Right atrium auricular region (tissue), 2 donors: Measurements from ENCODE around the gene IL32. TPM values are rescaled to one million over a fixed set of nuclear protein-coding genes. Genes with fewer than 3 reads are reported as not detected.

Source experiments
- DNase-seq: peaks from one replicate; pipeline ENCODE4 v3.0.0-alpha.2; 2019; ENCODE audit warnings: low spot score
- H3K27ac ChIP-seq, 2 donors: fragments of 200-600 bp; sonication (generic); 1 replicate in 1 of 2; 2 replicates in 1 of 2; pipeline ENCODE4 v1.5.1; 2016 to 2019
- H3K27me3 ChIP-seq, 2 donors: fragments of 200-600 bp; sonication (generic); one replicate each; pipeline versions ENCODE4 v1.5.1 to v1.6.0; 2017 to 2019
- H3K36me3 ChIP-seq: fragments of 200-600 bp; sonication (generic); one replicate; pipeline ENCODE4 v1.5.1; 2016
- H3K4me1 ChIP-seq, 2 donors: fragments of 200-600 bp; sonication (generic); one replicate each; pipeline versions ENCODE4 v1.5.1 to v1.6.0; 2017 to 2019
- H3K4me3 ChIP-seq, 2 donors: fragments of 200-600 bp; sonication (generic); 1 replicate in 1 of 2; 2 replicates in 1 of 2; pipeline ENCODE4 v1.5.1; 2017 to 2019; ENCODE audit warnings: mild to moderate bottlenecking in 1 of 2, moderate library complexity in 1 of 2
- H3K9me3 ChIP-seq, 2 donors: fragments of 200-600 bp; sonication (generic); one replicate each; pipeline ENCODE4 v1.5.1; 2019
- total RNA-seq, 2 donors: library from RNA; depleted of rRNA; stranded (reverse); fragments of >200 nt; gene quantifications; one replicate each; pipeline ENCODE4 v1.1.0, GENCODE V29; 2016
- TF ChIP-seq, protein P1 (sequence below), 2 donors: fragments of 200-600 bp; sonication (generic); IDR thresholded peaks; one replicate each; pipeline ENCODE4 v1.5.1; 2019; ENCODE audit warnings: antibody characterized with exemption in 2 of 2

IL32 gene
- total RNA-seq, 2 donors from 2014 or later = 52.9 to 56.0 TPM

DNA sequence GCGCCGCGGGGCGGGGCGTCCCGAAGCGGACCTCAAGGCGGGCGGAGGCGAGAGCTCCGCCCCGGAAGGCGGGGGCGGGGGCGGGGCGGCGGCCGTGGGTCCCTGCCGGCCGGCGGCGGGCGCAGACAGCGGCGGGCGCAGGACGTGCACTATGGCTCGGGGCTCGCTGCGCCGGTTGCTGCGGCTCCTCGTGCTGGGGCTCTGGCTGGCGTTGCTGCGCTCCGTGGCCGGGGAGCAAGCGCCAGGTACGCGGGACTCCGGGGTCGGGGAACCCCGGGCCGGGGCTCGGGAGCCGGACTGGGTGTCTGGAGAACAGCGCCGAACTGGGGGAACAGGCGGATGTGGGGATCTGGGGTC lies 45.2 kb upstream of the IL32 start, which contains the start of gene TNFRSF12A:
TNFRSF12A (plus strand) TSS at position 122 of the 357 bp plus-strand sequence; CDS start at position 152, 30 bp downstream.
- Histone ChIP-seq H3K27ac (peak within 1 kb of the TSS; percentile 95 to 99), H3K4me3 (peak within 1 kb of the TSS; percentile 74 to 94), H3K4me1 (peaks cover 0 to 56% of the 10 kb centered on the region in 2 donors), H3K36me3 (no peaks in the 10 kb centered on the region), H3K9me3 (no peaks in the 10 kb centered on the region), H3K27me3 (peaks cover 0 to 11% of the 10 kb centered on the region in 2 donors)
- TF ChIP-seq, protein P1, sequence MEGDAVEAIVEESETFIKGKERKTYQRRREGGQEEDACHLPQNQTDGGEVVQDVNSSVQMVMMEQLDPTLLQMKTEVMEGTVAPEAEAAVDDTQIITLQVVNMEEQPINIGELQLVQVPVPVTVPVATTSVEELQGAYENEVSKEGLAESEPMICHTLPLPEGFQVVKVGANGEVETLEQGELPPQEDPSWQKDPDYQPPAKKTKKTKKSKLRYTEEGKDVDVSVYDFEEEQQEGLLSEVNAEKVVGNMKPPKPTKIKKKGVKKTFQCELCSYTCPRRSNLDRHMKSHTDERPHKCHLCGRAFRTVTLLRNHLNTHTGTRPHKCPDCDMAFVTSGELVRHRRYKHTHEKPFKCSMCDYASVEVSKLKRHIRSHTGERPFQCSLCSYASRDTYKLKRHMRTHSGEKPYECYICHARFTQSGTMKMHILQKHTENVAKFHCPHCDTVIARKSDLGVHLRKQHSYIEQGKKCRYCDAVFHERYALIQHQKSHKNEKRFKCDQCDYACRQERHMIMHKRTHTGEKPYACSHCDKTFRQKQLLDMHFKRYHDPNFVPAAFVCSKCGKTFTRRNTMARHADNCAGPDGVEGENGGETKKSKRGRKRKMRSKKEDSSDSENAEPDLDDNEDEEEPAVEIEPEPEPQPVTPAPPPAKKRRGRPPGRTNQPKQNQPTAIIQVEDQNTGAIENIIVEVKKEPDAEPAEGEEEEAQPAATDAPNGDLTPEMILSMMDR (IDR thresholded peaks at IDR 0.05) = peak in 1 of 2 donors; percentile 26
- peak; percentile 86 for DNase-seq

DNA sequence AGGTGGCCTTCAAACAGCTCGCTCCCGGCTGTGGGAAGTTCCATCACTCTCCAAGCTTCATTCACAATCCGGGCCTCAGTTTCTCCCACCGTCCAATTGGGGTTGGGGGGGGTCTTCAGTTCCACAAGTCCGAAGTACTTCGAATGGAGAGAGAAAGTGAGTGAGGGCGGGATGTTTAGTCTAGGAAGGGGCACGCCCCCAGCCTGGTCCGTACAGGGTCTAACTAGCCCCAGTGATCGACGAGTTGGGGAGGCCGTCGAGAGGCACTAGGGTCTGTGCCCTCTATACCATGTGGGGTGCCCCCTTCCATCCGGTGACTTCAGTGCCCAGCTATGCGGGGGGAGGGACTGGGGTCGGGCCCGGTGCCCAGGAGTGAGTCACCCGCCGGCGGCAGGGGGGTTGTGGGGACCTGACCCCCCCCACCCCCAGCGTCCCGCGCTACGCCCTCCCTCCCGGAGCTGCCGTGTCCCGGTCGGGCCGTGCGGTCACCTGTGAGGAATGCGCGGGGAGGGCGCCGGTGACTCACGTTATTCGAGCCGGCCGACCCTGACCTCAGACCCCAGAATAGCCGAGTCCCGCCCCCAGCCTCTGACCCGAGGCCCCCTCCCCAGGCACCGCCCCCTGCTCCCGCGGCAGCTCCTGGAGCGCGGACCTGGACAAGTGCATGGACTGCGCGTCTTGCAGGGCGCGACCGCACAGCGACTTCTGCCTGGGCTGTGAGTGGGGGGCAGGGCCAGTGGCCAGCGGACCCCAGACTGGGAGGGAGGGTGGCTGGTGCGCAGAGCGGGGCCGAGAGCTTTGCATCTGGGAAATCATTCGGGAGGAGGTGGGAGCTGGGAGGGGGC lies 44.6 kb upstream of the IL32 start:
- peak overlapping the region; percentile 95 to 99 for H3K27ac ChIP-seq
- peaks cover 0 to 56% of the 10 kb centered on the region in 2 donors for H3K4me1 ChIP-seq
- peak; percentile 85 for DNase-seq
- no peaks in the 10 kb centered on the region for H3K9me3 ChIP-seq
- peaks cover 0 to 11% of the 10 kb centered on the region in 2 donors for H3K27me3 ChIP-seq
- peak overlapping the region; percentile 74 to 94 for H3K4me3 ChIP-seq
- TF ChIP-seq, protein P1 (IDR thresholded peaks at IDR 0.05) = no peak
- no peaks in the 10 kb centered on the region for H3K36me3 ChIP-seq

DNA sequence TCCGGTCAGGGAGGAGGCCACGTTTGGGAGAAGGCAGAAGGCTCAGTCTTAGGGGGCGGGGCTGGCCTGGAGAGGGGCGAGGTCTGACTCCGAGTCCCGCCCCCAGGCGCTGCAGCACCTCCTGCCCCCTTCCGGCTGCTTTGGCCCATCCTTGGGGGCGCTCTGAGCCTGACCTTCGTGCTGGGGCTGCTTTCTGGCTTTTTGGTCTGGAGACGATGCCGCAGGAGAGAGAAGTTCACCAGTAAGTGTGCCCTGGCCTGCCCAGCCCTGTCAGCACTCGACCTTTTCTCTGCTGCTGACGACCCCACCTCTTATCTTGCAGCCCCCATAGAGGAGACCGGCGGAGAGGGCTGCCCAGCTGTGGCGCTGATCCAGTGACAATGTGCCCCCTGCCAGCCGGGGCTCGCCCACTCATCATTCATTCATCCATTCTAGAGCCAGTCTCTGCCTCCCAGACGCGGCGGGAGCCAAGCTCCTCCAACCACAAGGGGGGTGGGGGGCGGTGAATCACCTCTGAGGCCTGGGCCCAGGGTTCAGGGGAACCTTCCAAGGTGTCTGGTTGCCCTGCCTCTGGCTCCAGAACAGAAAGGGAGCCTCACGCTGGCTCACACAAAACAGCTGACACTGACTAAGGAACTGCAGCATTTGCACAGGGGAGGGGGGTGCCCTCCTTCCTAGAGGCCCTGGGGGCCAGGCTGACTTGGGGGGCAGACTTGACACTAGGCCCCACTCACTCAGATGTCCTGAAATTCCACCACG lies 43.8 kb upstream of the IL32 start:
- no peaks in the 10 kb centered on the region for H3K9me3 ChIP-seq
- peaks cover 5% of the 10 kb centered on the region for H3K36me3 ChIP-seq
- peak overlapping the region; percentile 74 to 94 for H3K4me3 ChIP-seq
- TF ChIP-seq, protein P1 (IDR thresholded peaks at IDR 0.05) = peak in 1 of 2 donors; percentile 45
- H3K27me3 ChIP-seq = peaks cover 0 to 11% of the 10 kb centered on the region in 2 donors
- peaks cover 0 to 56% of the 10 kb centered on the region in 2 donors for H3K4me1 ChIP-seq
- H3K27ac ChIP-seq = peak overlapping the region; percentile 95 to 99
- peak; percentile 80 for DNase-seq

DNA sequence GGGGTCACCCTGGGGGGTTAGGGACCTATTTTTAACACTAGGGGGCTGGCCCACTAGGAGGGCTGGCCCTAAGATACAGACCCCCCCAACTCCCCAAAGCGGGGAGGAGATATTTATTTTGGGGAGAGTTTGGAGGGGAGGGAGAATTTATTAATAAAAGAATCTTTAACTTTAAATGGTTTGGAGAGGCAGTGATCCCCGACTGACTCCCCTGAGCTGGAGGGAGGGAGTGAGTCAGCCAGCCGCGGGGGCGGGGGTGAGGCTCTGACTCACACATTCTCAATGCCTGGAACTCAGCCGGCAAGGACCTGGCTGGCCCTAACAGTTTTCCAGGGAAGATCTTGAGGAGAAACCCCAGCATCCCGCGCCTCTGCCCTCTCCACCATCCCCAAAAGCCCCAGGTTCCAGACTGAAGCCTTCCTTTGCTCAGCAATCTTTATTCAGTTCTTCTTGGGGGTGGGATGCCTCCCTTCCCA lies 43.2 kb upstream of the IL32 start:
- H3K4me1 ChIP-seq = peaks cover 0 to 56% of the 10 kb centered on the region in 2 donors
- DNase-seq = peak; percentile 97
- peaks cover 11% of the 10 kb centered on the region for H3K36me3 ChIP-seq
- peak overlapping the region; percentile 74 to 94 for H3K4me3 ChIP-seq
- TF ChIP-seq, protein P1 (IDR thresholded peaks at IDR 0.05) = no peak
- H3K9me3 ChIP-seq = no peaks in the 10 kb centered on the region
- peak overlapping the region; percentile 95 to 99 for H3K27ac ChIP-seq
- peaks cover 0 to 11% of the 10 kb centered on the region in 2 donors for H3K27me3 ChIP-seq

DNA sequence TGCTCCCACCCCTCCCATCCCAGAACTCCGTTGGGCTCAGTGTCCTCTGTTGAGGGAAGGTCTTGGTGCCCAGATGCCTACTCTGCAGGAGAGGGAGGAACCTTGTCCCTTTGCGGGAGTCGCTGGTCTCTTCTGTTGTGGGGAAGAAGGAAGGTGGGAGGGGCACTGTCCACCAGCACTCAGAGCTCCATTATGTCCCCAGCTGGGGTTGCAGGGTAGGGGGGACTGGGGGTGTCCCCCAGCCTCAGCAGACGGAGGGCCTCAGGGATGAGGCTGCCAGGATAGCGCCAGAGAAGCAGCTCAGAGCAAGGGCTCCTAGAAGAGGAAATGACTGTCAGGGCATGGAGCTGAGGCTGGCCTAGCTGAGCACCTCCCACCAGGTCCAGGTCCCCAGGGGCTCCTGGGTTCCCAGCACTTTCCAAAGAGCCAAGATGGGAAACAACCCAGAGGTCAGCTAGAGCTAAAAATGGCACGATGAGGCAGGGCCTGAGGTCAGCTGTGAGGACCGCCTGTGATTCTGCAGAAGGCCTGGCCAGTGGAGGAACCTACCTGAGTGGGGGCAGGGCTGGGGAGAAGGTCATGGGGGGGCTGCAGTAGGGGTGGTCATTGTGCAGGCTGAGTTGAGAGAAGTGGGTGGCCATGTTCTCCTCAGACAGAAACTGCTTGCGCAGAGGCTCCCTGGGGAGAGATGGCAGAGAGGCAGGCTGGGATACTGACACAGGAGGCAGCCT lies 42.6 kb upstream of the IL32 start:
- no peaks in the 10 kb centered on the region for H3K9me3 ChIP-seq
- H3K27me3 ChIP-seq = peaks cover 0 to 7% of the 10 kb centered on the region in 2 donors
- TF ChIP-seq, protein P1 (IDR thresholded peaks at IDR 0.05) = no peak
- peaks cover 13% of the 10 kb centered on the region for H3K36me3 ChIP-seq
- DNase-seq = no peak
- peak overlapping the region; percentile 95 to 99 for H3K27ac ChIP-seq
- H3K4me3 ChIP-seq = peak overlapping the region; percentile 46 to 74
- peaks cover 0 to 54% of the 10 kb centered on the region in 2 donors for H3K4me1 ChIP-seq
